PC-3 (cell line): ENCODE results near the gene ZNF324B.

Experiments
- EZH2 ChIP-seq: fragments of 300-600 bp; sonication (generic); IDR thresholded peaks from one replicate; pipeline ENCODE4 v1.6.1; 2017; ENCODE audit warnings: antibody characterized with exemption, mild to moderate bottlenecking, low read length; ENCODE audit not compliant: unreplicated experiment
- EZH2phosphoT487 ChIP-seq: fragments of 300-600 bp; sonication (generic); IDR thresholded peaks from 2 replicates; pipeline ENCODE4 v1.6.1; 2018; ENCODE audit warnings: mild to moderate bottlenecking, antibody characterized with exemption, low read length, borderline replicate concordance
- TF ChIP-seq, protein P1 (sequence below): fragments of 300-600 bp; sonication (generic); conservative IDR thresholded peaks from 2 replicates; pipeline ENCODE4 v1.5.1; 2017; ENCODE audit warnings: antibody characterized with exemption, low read depth, mild to moderate bottlenecking, low read length

DNA sequence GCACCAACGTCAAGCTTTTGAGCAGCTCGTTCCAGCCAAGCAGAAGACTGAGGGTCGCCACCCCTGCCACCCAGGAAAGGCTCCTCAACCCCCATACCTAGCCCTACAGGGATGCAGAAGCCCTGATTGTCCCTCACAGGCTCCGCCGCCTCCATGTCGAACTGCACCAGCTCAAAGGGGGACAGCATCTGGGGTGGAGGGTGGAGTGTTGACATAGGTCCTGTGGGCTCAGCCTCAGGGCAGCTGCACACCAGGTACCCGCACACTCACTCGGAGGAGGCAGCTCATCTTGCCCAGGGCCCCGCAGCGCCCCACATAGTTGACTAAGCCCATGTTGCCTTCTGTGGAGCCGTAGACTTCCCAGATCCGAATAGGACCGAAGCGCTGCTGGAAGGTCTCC lies 48.8 kb downstream of the ZNF324B start:
- TF ChIP-seq, protein P1, sequence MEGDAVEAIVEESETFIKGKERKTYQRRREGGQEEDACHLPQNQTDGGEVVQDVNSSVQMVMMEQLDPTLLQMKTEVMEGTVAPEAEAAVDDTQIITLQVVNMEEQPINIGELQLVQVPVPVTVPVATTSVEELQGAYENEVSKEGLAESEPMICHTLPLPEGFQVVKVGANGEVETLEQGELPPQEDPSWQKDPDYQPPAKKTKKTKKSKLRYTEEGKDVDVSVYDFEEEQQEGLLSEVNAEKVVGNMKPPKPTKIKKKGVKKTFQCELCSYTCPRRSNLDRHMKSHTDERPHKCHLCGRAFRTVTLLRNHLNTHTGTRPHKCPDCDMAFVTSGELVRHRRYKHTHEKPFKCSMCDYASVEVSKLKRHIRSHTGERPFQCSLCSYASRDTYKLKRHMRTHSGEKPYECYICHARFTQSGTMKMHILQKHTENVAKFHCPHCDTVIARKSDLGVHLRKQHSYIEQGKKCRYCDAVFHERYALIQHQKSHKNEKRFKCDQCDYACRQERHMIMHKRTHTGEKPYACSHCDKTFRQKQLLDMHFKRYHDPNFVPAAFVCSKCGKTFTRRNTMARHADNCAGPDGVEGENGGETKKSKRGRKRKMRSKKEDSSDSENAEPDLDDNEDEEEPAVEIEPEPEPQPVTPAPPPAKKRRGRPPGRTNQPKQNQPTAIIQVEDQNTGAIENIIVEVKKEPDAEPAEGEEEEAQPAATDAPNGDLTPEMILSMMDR: no peak
- TF ChIP-seq EZH2phosphoT487: no peak
- TF ChIP-seq EZH2: no peak
